Calu3 (cell line): ENCODE measurements around the gene CLCN4. TPM values are rescaled to one million over a fixed set of nuclear protein-coding genes. Genes with fewer than 3 reads are reported as not detected.

Experiments used
- BruUV-seq: library from RNA; stranded (reverse); fragments of 400-500 nt; replicated peaks from 2 replicates; lab custom pipeline; 2021; lab: Mats Ljungman, UMichigan
- CTCF ChIA-PET: fragments of 300-600 bp; sonication (Branson Sonifier 250); formaldehyde crosslinking; loops from one replicate; lab custom pipeline; 2022; ENCODE audit warnings: antibody characterized with exemption; lab: Charles Lee
- DNase-seq: peaks from one replicate; pipeline ENCODE4 v3.0.0; 2022
- H3K27ac Mint-ChIP-seq: one replicate; pipeline ENCODE4 v1.8.0; 2022; ENCODE audit warnings: mixed read lengths; ENCODE audit not compliant: unreplicated experiment
- H3K27me3 Mint-ChIP-seq: one replicate; pipeline ENCODE4 v1.8.0; 2022; ENCODE audit warnings: mixed read lengths; ENCODE audit not compliant: unreplicated experiment
- H3K36me3 Mint-ChIP-seq: one replicate; pipeline ENCODE4 v1.8.0; 2022; ENCODE audit warnings: mild to moderate bottlenecking, moderate library complexity, mixed read lengths; ENCODE audit not compliant: insufficient read depth, unreplicated experiment
- H3K4me1 Mint-ChIP-seq: one replicate; pipeline ENCODE4 v1.8.0; 2022; ENCODE audit warnings: mild to moderate bottlenecking, low read depth, mixed read lengths; ENCODE audit not compliant: unreplicated experiment
- H3K4me3 Mint-ChIP-seq: one replicate; pipeline ENCODE4 v1.8.0; 2022; ENCODE audit warnings: mild to moderate bottlenecking, low read depth, moderate library complexity, mixed read lengths; ENCODE audit not compliant: unreplicated experiment
- H3K9me3 Mint-ChIP-seq: one replicate; pipeline ENCODE4 v1.8.0; 2022; ENCODE audit warnings: low read depth, mixed read lengths; ENCODE audit not compliant: unreplicated experiment
- CTCF ChIP-seq: fragments of 200-600 bp; IDR thresholded peaks from one replicate; pipeline ENCODE4 v1.8.0; 2022; ENCODE audit warnings: antibody characterized with exemption; ENCODE audit not compliant: unreplicated experiment
- intact Hi-C: fragments of 100-400 bp; cut with micrococcal nuclease; formaldehyde crosslinking; loops from one replicate; pipeline ENCODE4 v1.10.0; 2022; ENCODE audit not compliant: unreplicated experiment
- total RNA-seq: library from RNA; stranded (reverse); gene quantifications from 2 replicates; pipeline ENCODE4 v1.2.3, GENCODE V29; 2022

CLCN4 gene
- total RNA-seq, 1 experiment from 2014 or later, result 13.3 TPM

- intact Hi-C loops, result no loop called here
- no peak for TF ChIP-seq CTCF
- Mint-ChIP-seq H3K36me3 (no peaks in the 10 kb centered on the region), H3K4me1 (peaks cover 28% of the 10 kb centered on the region), H3K4me3 (no peak overlapping the region), H3K27ac (no peak overlapping the region), H3K27me3 (no peaks in the 10 kb centered on the region), H3K9me3 (no peaks in the 10 kb centered on the region)
- no TSS peak for BruUV-seq
- no peak for DNase-seq
- CTCF ChIA-PET, result interaction anchor here (1.4 kb wide), 1 partner anchor 11 kb away, joined by 4 read pairs; the partner anchor contains the start of gene CLCN4
Measured at GRCh38 chrX:10168226-10168625, 11.5 kb downstream of the CLCN4 start.

GRCh38 chrX:10169175-10169574, 12.4 kb downstream of the CLCN4 start:
- CTCF ChIA-PET, result interaction anchor here (1.4 kb wide), 1 partner anchor 12 kb away, joined by 4 read pairs; the partner anchor contains the start of gene CLCN4
- TF ChIP-seq CTCF, result no peak
- peak; percentile 26 for DNase-seq
- no peak overlapping the region for H3K27ac Mint-ChIP-seq
- H3K9me3 Mint-ChIP-seq, result no peaks in the 10 kb centered on the region
- H3K36me3 Mint-ChIP-seq, result no peaks in the 10 kb centered on the region
- no peak overlapping the region for H3K4me3 Mint-ChIP-seq
- BruUV-seq, result no TSS peak
- no peaks in the 10 kb centered on the region for H3K27me3 Mint-ChIP-seq
- intact Hi-C loops, result no loop called here
- H3K4me1 Mint-ChIP-seq, result peaks cover 35% of the 10 kb centered on the region

- intact Hi-C loops, result no loop called here
- Mint-ChIP-seq H3K36me3 (no peaks in the 10 kb centered on the region), H3K27me3 (no peaks in the 10 kb centered on the region), H3K9me3 (no peaks in the 10 kb centered on the region), H3K4me1 (peaks cover 39% of the 10 kb centered on the region), H3K4me3 (no peak overlapping the region), H3K27ac (no peak overlapping the region)
- BruUV-seq, result no TSS peak
- no peak for DNase-seq
- no peak for TF ChIP-seq CTCF
- CTCF ChIA-PET, result no interaction called here
Measured at GRCh38 chrX:10171249-10171648, 14.5 kb downstream of the CLCN4 start.

GRCh38 chrX:10172877-10173276, 16.1 kb downstream of the CLCN4 start:
- CTCF ChIA-PET, result no interaction called here
- intact Hi-C loops, result no loop called here
- no TSS peak for BruUV-seq

More at GRCh38 chrX:10172877-10173276, 16.1 kb downstream of the CLCN4 start:
- peaks cover 44% of the 10 kb centered on the region for H3K4me1 Mint-ChIP-seq
- peaks cover 5% of the 10 kb centered on the region for H3K36me3 Mint-ChIP-seq
- no peaks in the 10 kb centered on the region for H3K27me3 Mint-ChIP-seq
- DNase-seq, result no peak
- no peak overlapping the region for H3K4me3 Mint-ChIP-seq
- no peak overlapping the region for H3K27ac Mint-ChIP-seq
- H3K9me3 Mint-ChIP-seq, result no peaks in the 10 kb centered on the region
- TF ChIP-seq CTCF, result no peak
